PC-3 (cell line): ENCODE data around the gene SLC30A10. TPM values are rescaled to one million over a fixed set of nuclear protein-coding genes. Genes with fewer than 3 reads are reported as not detected.

Source experiments
- ATAC-seq: fragments of 200-7000 bp; cut with Tn5 transposase; 2 replicates; pipeline ENCODE4 v1.9.1; 2020; ENCODE audit warnings: mild to moderate bottlenecking, moderate library complexity
- BruUV-seq: library from RNA; stranded (reverse); fragments of 400-500 nt; replicated peaks from 2 replicates; lab custom pipeline; 2021; lab: Mats Ljungman, UMichigan
- CTCF ChIA-PET: fragments of 300-600 bp; sonication (Branson Sonifier 250); formaldehyde crosslinking; loops from one replicate; lab custom pipeline; 2022; ENCODE audit warnings: antibody characterized with exemption; lab: Charles Lee
- POLR2A ChIA-PET: fragments of 300-600 bp; sonication (Branson Sonifier 250); formaldehyde crosslinking; loops from one replicate; lab custom pipeline; 2022; ENCODE audit warnings: antibody characterized with exemption; ENCODE audit not compliant: unreplicated experiment; lab: Charles Lee
- DNase-seq: peaks from one replicate; pipeline ENCODE4 v3.0.0-alpha.2; 2015
- H2AFZ ChIP-seq: fragments of 300-600 bp; sonication (generic); 2 replicates; pipeline ENCODE4 v1.6.0; 2016; ENCODE audit warnings: antibody characterized with exemption, low read length
- H3F3A ChIP-seq: fragments of 300-600 bp; sonication (generic); one replicate; pipeline ENCODE4 v1.6.0; 2017; ENCODE audit warnings: antibody characterized with exemption, low read length, control low read depth, mild to moderate bottlenecking; ENCODE audit not compliant: unreplicated experiment
- H3K27ac ChIP-seq: fragments of 300-600 bp; sonication (generic); 2 replicates; pipeline ENCODE4 v1.5.1; 2016; ENCODE audit warnings: mild to moderate bottlenecking, low read length
- H3K27me3 ChIP-seq: fragments of 300-600 bp; sonication (generic); 2 replicates; pipeline ENCODE4 v1.6.1; 2016; ENCODE audit warnings: low read length, mixed read lengths
- H3K36me3 ChIP-seq: fragments of 300-600 bp; sonication (generic); 2 replicates; pipeline ENCODE4 v1.6.1; 2016; ENCODE audit warnings: low read depth, mixed run types, low read length, mixed read lengths
- H3K4me1 ChIP-seq: fragments of 300-600 bp; sonication (generic); 2 replicates; pipeline ENCODE4 v1.5.1; 2016; ENCODE audit warnings: low read length; ENCODE audit not compliant: insufficient read depth
- H3K4me2 ChIP-seq: fragments of 300-600 bp; sonication (generic); 2 replicates; pipeline ENCODE4 v1.6.0; 2016; ENCODE audit warnings: low read length
- H3K4me3 ChIP-seq: fragments of 300-600 bp; sonication (generic); 2 replicates; pipeline ENCODE4 v1.5.1; 2016; ENCODE audit warnings: mild to moderate bottlenecking, low read length, mixed read lengths
- H3K79me2 ChIP-seq: fragments of 300-600 bp; sonication (generic); 2 replicates; pipeline ENCODE4 v1.6.1; 2017; ENCODE audit warnings: low read length, mixed read lengths
- H3K9ac ChIP-seq: fragments of 300-600 bp; sonication (generic); 2 replicates; pipeline ENCODE4 v1.6.0; 2016; ENCODE audit warnings: mild to moderate bottlenecking, low read length
- H3K9me2 ChIP-seq: fragments of 300-600 bp; sonication (generic); replicated peaks from 2 replicates; pipeline ENCODE4 v1.6.1; 2016; ENCODE audit warnings: mixed run types, low read length, mixed read lengths
- H3K9me3 ChIP-seq: fragments of 300-600 bp; sonication (generic); 2 replicates; pipeline ENCODE4 v1.6.1; 2016; ENCODE audit warnings: low read length, mixed read lengths
- H4K20me1 ChIP-seq: fragments of 300-600 bp; sonication (generic); 2 replicates; pipeline ENCODE4 v1.6.1; 2016; ENCODE audit warnings: low read length, mixed read lengths
- EZH2 ChIP-seq: fragments of 300-600 bp; sonication (generic); IDR thresholded peaks from one replicate; pipeline ENCODE4 v1.6.1; 2017; ENCODE audit warnings: antibody characterized with exemption, mild to moderate bottlenecking, low read length; ENCODE audit not compliant: unreplicated experiment
- EZH2phosphoT487 ChIP-seq: fragments of 300-600 bp; sonication (generic); IDR thresholded peaks from 2 replicates; pipeline ENCODE4 v1.6.1; 2018; ENCODE audit warnings: mild to moderate bottlenecking, antibody characterized with exemption, low read length, borderline replicate concordance
- intact Hi-C: fragments of 100-400 bp; cut with micrococcal nuclease; formaldehyde crosslinking; loops from 2 replicates; pipeline ENCODE4 v1.9.0; 2023
- total RNA-seq: library from RNA; depleted of rRNA; stranded (reverse); fragments of >200 nt; gene quantifications from 2 replicates; pipeline ENCODE4 v1.2.3, GENCODE V29; 2014
- TF ChIP-seq, protein P1 (sequence below): fragments of 300-600 bp; sonication (generic); conservative IDR thresholded peaks from 2 replicates; pipeline ENCODE4 v1.5.1; 2017; ENCODE audit warnings: antibody characterized with exemption, low read depth, mild to moderate bottlenecking, low read length

The SLC30A10 gene
- total RNA-seq, 1 experiment from 2014 or later, result not detected

DNA sequence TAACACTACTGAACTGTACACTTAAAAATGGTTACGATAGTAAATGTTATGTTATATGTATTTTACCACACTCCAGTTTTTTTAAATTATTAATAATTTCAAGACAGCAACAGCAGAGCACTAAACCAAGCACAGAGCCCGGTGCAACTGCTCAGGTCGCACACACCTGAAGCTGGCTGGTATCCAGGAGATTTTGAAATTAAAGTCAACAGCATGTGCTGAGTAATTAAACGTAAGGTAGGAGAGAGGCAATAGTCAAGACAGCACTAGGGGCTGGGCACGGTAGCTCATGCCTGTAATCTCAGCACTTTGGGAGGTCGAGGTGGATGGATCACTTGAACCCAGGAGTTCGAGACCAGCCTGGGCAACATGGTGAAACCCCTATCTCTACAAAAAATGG is 35.1 kb upstream of the SLC30A10 start:
- TF ChIP-seq EZH2, result no peak
- TF ChIP-seq EZH2phosphoT487, result no peak
- TF ChIP-seq, protein P1, sequence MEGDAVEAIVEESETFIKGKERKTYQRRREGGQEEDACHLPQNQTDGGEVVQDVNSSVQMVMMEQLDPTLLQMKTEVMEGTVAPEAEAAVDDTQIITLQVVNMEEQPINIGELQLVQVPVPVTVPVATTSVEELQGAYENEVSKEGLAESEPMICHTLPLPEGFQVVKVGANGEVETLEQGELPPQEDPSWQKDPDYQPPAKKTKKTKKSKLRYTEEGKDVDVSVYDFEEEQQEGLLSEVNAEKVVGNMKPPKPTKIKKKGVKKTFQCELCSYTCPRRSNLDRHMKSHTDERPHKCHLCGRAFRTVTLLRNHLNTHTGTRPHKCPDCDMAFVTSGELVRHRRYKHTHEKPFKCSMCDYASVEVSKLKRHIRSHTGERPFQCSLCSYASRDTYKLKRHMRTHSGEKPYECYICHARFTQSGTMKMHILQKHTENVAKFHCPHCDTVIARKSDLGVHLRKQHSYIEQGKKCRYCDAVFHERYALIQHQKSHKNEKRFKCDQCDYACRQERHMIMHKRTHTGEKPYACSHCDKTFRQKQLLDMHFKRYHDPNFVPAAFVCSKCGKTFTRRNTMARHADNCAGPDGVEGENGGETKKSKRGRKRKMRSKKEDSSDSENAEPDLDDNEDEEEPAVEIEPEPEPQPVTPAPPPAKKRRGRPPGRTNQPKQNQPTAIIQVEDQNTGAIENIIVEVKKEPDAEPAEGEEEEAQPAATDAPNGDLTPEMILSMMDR, result no peak
- Histone ChIP-seq H3K9me3 (no peaks in the 10 kb centered on the region), H3F3A (no peaks in the 10 kb centered on the region), H3K4me3 (no peak overlapping the region), H4K20me1 (no peaks in the 10 kb centered on the region), H3K9ac (no peak overlapping the region), H2AFZ (no peak overlapping the region), H3K4me1 (peaks cover 8% of the 10 kb centered on the region), H3K9me2 (no peaks in the 10 kb centered on the region), H3K79me2 (no peaks in the 10 kb centered on the region), H3K36me3 (peaks cover 5% of the 10 kb centered on the region; the same call in 1 of the 2 replicates), H3K27ac (no peak overlapping the region), H3K4me2 (no peak overlapping the region), H3K27me3 (peaks cover 4% of the 10 kb centered on the region)
- ChIA-PET CTCF (no interaction called here), POLR2A (interaction anchor here (0.9 kb wide), 1 partner anchor 32 kb away, joined by 3 read pairs; no protein-coding TSS in a partner anchor)
- intact Hi-C loops, result no loop called here
- DNase-seq (peak; percentile 49), ATAC-seq (no peak)
- no TSS peak for BruUV-seq

DNA sequence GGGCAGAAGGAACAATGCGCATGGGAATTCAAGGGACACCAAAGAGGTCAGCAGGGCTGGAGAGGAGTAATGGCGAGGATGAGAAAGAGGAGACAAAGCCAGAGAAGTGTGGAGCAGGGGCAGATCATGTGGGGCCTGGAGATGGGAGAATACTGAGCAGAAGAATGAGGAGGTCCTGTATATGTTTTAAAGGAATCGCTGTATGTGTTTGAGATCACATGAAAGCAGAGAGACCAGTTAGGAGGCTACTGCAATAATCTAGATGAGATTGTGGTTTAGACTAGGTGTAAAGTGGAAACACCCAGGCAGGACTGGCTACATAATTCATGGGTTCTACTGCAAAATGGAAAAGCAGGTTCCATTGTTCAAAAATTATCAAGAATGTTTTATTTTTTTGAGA is 33.3 kb upstream of the SLC30A10 start:
- POLR2A ChIA-PET, result interaction anchor here (0.7 kb wide), 1 partner anchor 90 kb away, joined by 3 read pairs; no protein-coding TSS in a partner anchor
- Histone ChIP-seq H3K79me2 (no peaks in the 10 kb centered on the region), H3K9me3 (no peaks in the 10 kb centered on the region), H3K27ac (no peak overlapping the region), H3K4me2 (no peak overlapping the region), H3K9ac (no peak overlapping the region), H3K36me3 (no peaks in the 10 kb centered on the region), H3K27me3 (peaks cover 12% of the 10 kb centered on the region), H3K9me2 (no peaks in the 10 kb centered on the region), H2AFZ (no peak overlapping the region), H3F3A (no peaks in the 10 kb centered on the region), H3K4me3 (no peak overlapping the region), H4K20me1 (no peaks in the 10 kb centered on the region), H3K4me1 (peaks cover 9% of the 10 kb centered on the region)
- intact Hi-C loops, result no loop called here
- DNase-seq, result no peak
- no peak for TF ChIP-seq EZH2
- no peak for TF ChIP-seq EZH2phosphoT487
- TF ChIP-seq, protein P1, result no peak
- CTCF ChIA-PET, result no interaction called here
- ATAC-seq, result no peak
- no TSS peak for BruUV-seq

DNA sequence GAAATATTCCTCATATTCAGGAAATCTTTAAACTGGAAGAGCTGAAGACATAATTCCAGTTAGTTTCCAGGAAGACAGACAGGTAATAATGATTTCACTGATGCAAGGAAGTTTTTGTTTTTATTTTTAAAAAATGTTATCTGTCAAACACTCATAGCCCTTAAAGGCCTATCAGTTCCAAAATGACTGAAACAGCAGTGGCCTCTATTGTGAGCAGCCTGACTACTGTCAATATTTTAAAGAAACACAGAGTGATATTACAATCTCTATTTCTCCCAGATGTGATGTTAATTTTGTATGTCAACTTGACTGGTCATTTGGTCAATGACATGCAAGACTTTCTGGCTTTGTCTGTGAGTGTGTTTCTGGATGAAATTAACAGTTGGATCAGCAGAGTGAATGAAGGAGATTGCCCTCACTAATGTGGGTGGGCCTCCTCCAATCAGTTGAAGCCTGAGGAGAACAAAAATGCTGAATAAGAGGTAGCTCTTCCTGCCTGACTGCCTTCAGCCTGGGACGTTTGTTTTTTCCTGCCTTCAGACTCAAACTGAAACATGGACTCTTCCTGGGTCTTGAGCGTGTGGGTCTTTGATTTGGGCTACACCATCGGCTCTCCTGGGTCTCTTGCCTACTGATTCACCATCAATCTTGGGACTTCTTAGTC is 31.3 kb upstream of the SLC30A10 start:
- H2AFZ ChIP-seq, result no peak overlapping the region

More for the DNA sequence above, 31.3 kb upstream of the SLC30A10 start:
- Histone ChIP-seq H3K4me3 (no peak overlapping the region), H3K36me3 (no peaks in the 10 kb centered on the region), H4K20me1 (no peaks in the 10 kb centered on the region), H3K27me3 (peaks cover 17% of the 10 kb centered on the region), H3K9me2 (no peaks in the 10 kb centered on the region), H3K79me2 (no peaks in the 10 kb centered on the region), H3K27ac (no peak overlapping the region), H3K9me3 (no peaks in the 10 kb centered on the region), H3F3A (no peaks in the 10 kb centered on the region), H3K4me1 (peaks cover 9% of the 10 kb centered on the region), H3K9ac (no peak overlapping the region), H3K4me2 (0 out of 2 replicates have a peak overlapping the region, but pooled peaks have one; percentile 51)
- CTCF ChIA-PET, result interaction anchor here (0.6 kb wide), 1 partner anchor 36 kb away, joined by 3 read pairs; no protein-coding TSS in a partner anchor
- POLR2A ChIA-PET, result no interaction called here
- no TSS peak for BruUV-seq
- intact Hi-C loops, result loop anchor here (2.0 kb wide), 1 partner anchor 39 kb away; no protein-coding TSS in a partner anchor
- TF ChIP-seq EZH2phosphoT487 (no peak), EZH2 (no peak)
- TF ChIP-seq, protein P1, result no peak
- DNase-seq (no peak), ATAC-seq (no peak)
